Measurements from ENCODE around the gene ZNF69. TPM values are rescaled to one million over a fixed set of nuclear protein-coding genes. Genes with fewer than 3 reads are reported as not detected.
"Not testable (repeated sequence)": the region's sequence is repeated elsewhere in the genome, so short reads cannot be mapped to it uniquely, and the experiment has no call there.

The ZNF69 gene
- total RNA-seq (1 to 10 TPM; 2.3 to 2.4 TPM), total RNA-seq (2.0 to 3.5 reads per million in 2 donors)

DNA sequence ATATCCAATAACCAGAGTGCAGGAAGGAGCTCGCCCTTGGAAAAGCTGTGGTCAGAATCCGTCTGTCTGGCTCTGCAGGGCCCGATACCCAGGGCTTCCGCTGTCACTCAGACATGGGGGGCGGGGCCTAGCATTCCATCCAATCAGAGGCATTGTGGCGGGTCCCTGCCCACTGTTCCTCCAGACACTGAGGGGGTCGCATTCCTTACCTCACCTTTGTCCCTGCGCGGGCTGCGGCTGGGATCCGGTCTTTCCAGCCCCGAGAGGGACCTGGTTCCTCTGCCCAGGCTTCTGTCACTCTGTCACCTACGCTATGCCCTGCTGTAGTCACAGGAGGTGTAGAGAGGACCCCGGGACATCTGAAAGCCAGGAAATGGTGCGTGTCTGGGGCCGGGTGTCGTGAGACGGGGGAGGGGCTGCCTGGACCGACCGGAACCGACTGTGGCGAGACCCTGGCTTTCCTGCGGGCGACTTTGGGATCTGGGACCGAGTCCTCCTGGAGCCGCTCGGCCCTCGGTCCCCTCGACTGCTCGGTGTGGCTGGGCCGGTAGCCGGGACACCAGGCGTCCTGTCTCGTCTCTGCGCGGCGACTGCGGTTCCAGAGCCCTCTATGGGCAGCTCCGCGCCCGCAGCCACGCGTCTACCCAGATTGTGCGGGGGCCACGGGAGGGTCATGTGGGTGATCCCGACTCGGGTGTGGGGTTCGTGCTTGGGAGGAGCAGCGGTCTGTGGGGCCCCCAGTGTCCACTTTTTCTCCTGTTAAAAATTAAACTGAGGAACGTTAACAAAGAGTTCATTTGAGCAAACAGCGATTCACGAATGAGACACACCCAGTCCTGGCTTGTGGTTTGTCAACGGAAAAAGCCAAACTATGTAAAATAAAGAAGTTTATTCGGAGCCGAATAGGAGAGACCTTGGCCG is at the start of gene ZNF69:
ZNF69 (plus strand) TSS at position 172 of the 921 bp plus-strand sequence; CDS start at position 314, 142 bp downstream.
- Mint-ChIP-seq H3K36me3 (ENCODE audit: low read depth) (no peaks in the 10 kb centered on the region), H3K27ac (peak within 1 kb of the TSS; percentile 88), H3K4me3 (peak within 1 kb of the TSS; percentile 93), H3K4me1 (peaks cover 23% of the 10 kb centered on the region), H3K27me3 (no peaks in the 10 kb centered on the region)
- DNase-seq (peak; percentile 20 to 23 (median 22)), ATAC-seq (peak; percentile 83)
- no peaks in the 10 kb centered on the region for H3K9me3 ChIP-seq (ENCODE audit: control insufficient read depth, low read length, poor library complexity, severe bottlenecking)

DNA sequence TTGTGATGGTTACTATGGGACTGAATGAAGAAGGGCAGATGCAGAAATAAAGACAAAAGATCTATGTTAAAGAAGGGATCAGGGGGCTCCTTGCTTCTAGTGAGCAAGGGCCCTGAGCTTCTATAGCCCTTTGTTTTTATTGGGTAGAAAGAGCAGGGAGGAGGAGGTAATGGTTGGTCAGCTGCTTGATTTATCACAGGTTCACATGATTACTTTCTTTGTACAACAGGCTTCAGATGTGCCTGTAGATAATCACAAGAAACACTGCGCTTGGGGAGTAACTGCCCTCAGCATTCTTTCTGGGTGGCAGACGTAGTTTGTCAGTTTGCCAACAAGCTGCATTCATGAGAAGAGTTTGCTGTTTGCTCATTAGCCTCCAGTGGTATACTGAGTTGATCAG is 43.9 kb upstream of the ZNF69 start:
- Mint-ChIP-seq H3K27ac (no peak overlapping the region), H3K4me1 (peaks cover 4% of the 10 kb centered on the region), H3K4me3 (no peak overlapping the region), H3K27me3 (no peaks in the 10 kb centered on the region), H3K36me3 (ENCODE audit: low read depth) (no peaks in the 10 kb centered on the region)
- DNase-seq = no peak
- no peaks in the 10 kb centered on the region for H3K9me3 ChIP-seq (ENCODE audit: control insufficient read depth, low read length, poor library complexity, severe bottlenecking)
- ATAC-seq = no peak

GRCh38 chr19:11847615-11848014 is 40.0 kb upstream of the ZNF69 start:
- ATAC-seq, H3K27me3 Mint-ChIP-seq, H3K4me3 Mint-ChIP-seq: not testable (repeated sequence)

DNA sequence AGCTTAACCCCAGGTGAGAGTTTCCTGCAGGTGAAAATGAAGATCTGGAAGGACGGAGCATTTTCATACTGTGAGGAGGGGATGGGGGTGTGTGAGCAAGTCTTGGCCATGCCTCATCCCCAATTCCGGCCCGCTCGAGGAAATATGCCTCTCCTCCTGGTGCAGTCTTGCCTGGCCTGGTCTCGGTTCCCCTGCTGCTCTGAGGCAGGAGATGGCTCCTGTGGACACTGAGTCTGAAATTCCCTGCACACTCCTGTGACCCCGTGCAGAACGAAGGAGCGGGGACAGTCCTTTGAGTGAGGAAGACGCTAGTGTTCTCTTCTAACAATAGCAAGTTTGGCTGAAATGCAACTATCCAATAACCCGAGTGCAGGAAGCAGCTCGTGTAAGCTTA is 39.4 kb upstream of the ZNF69 start:
- DNase-seq = no peak
- H3K36me3 Mint-ChIP-seq (ENCODE audit: low read depth) = no peaks in the 10 kb centered on the region

More at GRCh38 chr19:11847615-11848014, 40.0 kb upstream of the ZNF69 start:
- not testable (repeated sequence) for H3K9me3 ChIP-seq (ENCODE audit: control insufficient read depth, low read length, poor library complexity, severe bottlenecking); DNase-seq; H3K36me3 Mint-ChIP-seq (ENCODE audit: low read depth); H3K4me1 Mint-ChIP-seq
- peak overlapping the region; percentile 49 for H3K27ac Mint-ChIP-seq

GRCh38 chr19:11848594-11849469 is 38.8 kb upstream of the ZNF69 start, which contains the start of gene ZNF439:
ZNF439 (plus strand) TSS chr19:11848726; CDS start chr19:11848868, 142 bp downstream.
- Mint-ChIP-seq H3K4me1 (peaks cover 8% of the 10 kb centered on the region), H3K4me3 (peak within 1 kb of the TSS; percentile 92), H3K36me3 (ENCODE audit: low read depth) (no peaks in the 10 kb centered on the region), H3K27me3 (no peaks in the 10 kb centered on the region), H3K27ac (peak within 1 kb of the TSS; percentile 49)
- H3K9me3 ChIP-seq (ENCODE audit: control insufficient read depth, low read length, poor library complexity, severe bottlenecking) = no peaks in the 10 kb centered on the region
- DNase-seq (peak; percentile 70 to 75 (median 73)), ATAC-seq (peak; percentile 100)

More for the DNA sequence above, 39.4 kb upstream of the ZNF69 start:
- peak overlapping the region; percentile 49 for H3K27ac Mint-ChIP-seq
- H3K27me3 Mint-ChIP-seq = no peaks in the 10 kb centered on the region
- no peaks in the 10 kb centered on the region for H3K9me3 ChIP-seq (ENCODE audit: control insufficient read depth, low read length, poor library complexity, severe bottlenecking)
- peaks cover 8% of the 10 kb centered on the region for H3K4me1 Mint-ChIP-seq
- ATAC-seq = no peak
- H3K4me3 Mint-ChIP-seq = peak overlapping the region; percentile 92

- ATAC-seq; H3K27me3 Mint-ChIP-seq; H3K36me3 Mint-ChIP-seq (ENCODE audit: low read depth); H3K27ac Mint-ChIP-seq; H3K4me1 Mint-ChIP-seq; DNase-seq; H3K9me3 ChIP-seq (ENCODE audit: control insufficient read depth, low read length, poor library complexity, severe bottlenecking); H3K4me3 Mint-ChIP-seq: not testable (repeated sequence)
Observed at GRCh38 chr19:11850289-11850688, 37.3 kb upstream of the ZNF69 start.

DNA sequence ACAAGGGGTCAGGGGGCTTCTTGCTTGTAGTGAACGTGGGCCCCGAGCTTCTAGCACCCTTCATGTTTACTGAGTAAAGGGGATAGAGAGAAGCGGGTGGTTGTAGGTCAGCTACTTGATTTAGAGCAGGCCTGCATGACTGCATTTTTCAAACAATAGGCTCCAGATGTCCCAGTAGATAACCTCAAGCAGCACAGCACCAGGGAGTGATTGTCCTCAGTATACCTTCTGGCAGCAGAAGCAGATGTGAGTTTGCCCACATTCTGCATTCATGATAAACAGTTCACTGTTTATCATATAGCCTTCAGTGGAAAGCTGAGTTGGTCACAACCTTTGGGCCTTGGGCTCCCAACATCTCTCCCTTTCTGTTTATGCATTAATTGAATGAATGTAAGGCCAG is 34.2 kb upstream of the ZNF69 start:
- Mint-ChIP-seq H3K4me3 (no peak overlapping the region), H3K27ac (no peak overlapping the region), H3K27me3 (no peaks in the 10 kb centered on the region), H3K4me1 (peaks cover 9% of the 10 kb centered on the region), H3K36me3 (ENCODE audit: low read depth) (peaks cover 3% of the 10 kb centered on the region)
- H3K9me3 ChIP-seq (ENCODE audit: control insufficient read depth, low read length, poor library complexity, severe bottlenecking) = no peaks in the 10 kb centered on the region
- no peak for ATAC-seq
- no peak for DNase-seq

DNA sequence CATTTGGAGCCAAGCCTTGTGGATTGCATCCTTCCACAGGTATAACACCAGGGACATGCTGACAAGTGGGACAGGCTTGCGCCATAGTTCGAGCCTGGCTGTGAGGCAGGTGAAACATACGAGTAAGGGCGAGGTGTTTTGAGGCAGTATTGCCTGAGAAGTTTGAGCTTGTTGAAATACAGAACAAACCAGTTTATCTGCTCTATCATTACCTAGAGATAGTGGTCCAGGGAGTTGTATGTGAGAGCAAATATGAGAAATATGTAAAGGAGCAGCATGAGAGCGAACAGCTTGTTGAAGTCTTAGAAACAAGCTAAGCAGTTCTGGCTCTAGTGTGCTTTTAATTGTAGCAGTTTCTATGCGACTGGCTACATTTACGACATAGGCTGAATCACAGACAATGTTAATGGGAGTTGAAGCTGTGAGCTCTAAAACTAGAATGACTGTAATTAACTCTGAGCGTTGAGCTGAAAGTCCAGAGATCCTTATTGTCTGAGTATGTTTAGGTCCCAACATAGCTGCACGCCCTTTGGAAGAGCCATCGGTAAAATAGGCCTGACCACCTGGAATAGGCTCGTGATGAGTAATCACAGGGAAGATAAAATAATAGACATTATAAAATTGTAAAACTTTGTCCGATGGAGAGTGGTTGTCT is 30.9 kb upstream of the ZNF69 start:
- H3K4me3 Mint-ChIP-seq = no peak overlapping the region
- H3K9me3 ChIP-seq (ENCODE audit: control insufficient read depth, low read length, poor library complexity, severe bottlenecking) = peaks cover 1% of the 10 kb centered on the region
- peaks cover 3% of the 10 kb centered on the region for H3K36me3 Mint-ChIP-seq (ENCODE audit: low read depth)
- DNase-seq (no peak), ATAC-seq (no peak)
- no peaks in the 10 kb centered on the region for H3K27me3 Mint-ChIP-seq
- H3K4me1 Mint-ChIP-seq = peaks cover 3% of the 10 kb centered on the region
- no peak overlapping the region for H3K27ac Mint-ChIP-seq

DNA sequence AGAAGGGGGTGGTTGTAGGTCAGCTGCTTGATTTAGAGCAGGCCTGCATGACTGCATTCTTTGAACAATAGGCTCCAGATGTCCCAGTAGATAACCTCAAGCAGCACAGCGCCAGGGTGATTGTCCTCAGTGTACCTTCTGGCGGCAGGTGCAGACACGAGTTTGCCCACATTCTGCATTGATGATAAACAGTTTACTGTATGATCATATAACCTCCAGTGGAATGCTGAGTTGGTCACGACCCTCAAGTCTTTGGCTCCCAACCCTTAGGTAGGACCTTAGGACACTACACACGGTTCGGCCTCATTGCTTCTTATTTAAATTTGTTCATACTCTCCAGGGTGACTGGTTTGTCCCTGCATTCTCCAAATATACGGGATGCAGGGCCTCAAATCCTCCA is 26.9 kb upstream of the ZNF69 start:
- DNase-seq = no peak
- no peak for ATAC-seq
- peaks cover 6% of the 10 kb centered on the region for H3K36me3 Mint-ChIP-seq (ENCODE audit: low read depth)

GRCh38 chr19:11861301-11861700 is 26.3 kb upstream of the ZNF69 start:
- Mint-ChIP-seq H3K4me3 (no peak overlapping the region), H3K4me1 (no peaks in the 10 kb centered on the region), H3K27ac (no peak overlapping the region), H3K27me3 (no peaks in the 10 kb centered on the region), H3K36me3 (ENCODE audit: low read depth) (peaks cover 3% of the 10 kb centered on the region)
- no peak for DNase-seq
- H3K9me3 ChIP-seq (ENCODE audit: control insufficient read depth, low read length, poor library complexity, severe bottlenecking) = peaks cover 2% of the 10 kb centered on the region
- ATAC-seq = no peak

More for the DNA sequence above, 26.9 kb upstream of the ZNF69 start:
- no peak overlapping the region for H3K4me3 Mint-ChIP-seq
- H3K4me1 Mint-ChIP-seq = peaks cover 3% of the 10 kb centered on the region
- H3K9me3 ChIP-seq (ENCODE audit: control insufficient read depth, low read length, poor library complexity, severe bottlenecking) = peaks cover 2% of the 10 kb centered on the region
- no peak overlapping the region for H3K27ac Mint-ChIP-seq
- no peaks in the 10 kb centered on the region for H3K27me3 Mint-ChIP-seq

DNA sequence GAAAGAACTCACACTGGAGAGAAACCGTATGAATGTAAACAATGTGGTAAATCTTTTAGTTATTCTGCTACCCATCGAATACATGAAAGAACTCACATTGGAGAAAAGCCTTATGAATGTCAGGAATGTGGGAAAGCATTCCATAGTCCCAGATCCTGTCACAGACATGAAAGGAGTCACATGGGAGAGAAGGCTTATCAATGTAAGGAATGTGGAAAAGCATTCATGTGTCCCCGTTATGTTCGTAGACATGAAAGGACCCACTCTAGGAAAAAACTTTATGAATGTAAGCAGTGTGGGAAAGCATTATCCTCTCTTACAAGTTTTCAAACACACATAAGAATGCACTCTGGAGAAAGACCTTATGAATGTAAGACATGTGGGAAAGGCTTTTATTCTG is 19.8 kb upstream of the ZNF69 start:
- not testable (repeated sequence) for H3K4me3 Mint-ChIP-seq, H3K27ac Mint-ChIP-seq, DNase-seq, H3K4me1 Mint-ChIP-seq, H3K27me3 Mint-ChIP-seq, ATAC-seq
- H3K36me3 Mint-ChIP-seq (ENCODE audit: low read depth) = peaks cover 11% of the 10 kb centered on the region
- H3K9me3 ChIP-seq (ENCODE audit: control insufficient read depth, low read length, poor library complexity, severe bottlenecking) = peaks cover 33% of the 10 kb centered on the region

GRCh38 chr19:11868188-11868587 is 19.4 kb upstream of the ZNF69 start:
- peaks cover 11% of the 10 kb centered on the region for H3K36me3 Mint-ChIP-seq (ENCODE audit: low read depth)
- H3K27me3 Mint-ChIP-seq = no peaks in the 10 kb centered on the region
- H3K4me1 Mint-ChIP-seq = no peaks in the 10 kb centered on the region
- no peak overlapping the region for H3K27ac Mint-ChIP-seq
- H3K4me3 Mint-ChIP-seq = no peak overlapping the region
- ATAC-seq (no peak), DNase-seq (no peak)
- H3K9me3 ChIP-seq (ENCODE audit: control insufficient read depth, low read length, poor library complexity, severe bottlenecking) = peaks cover 33% of the 10 kb centered on the region
